HG02973 (cell line): Measurements from ENCODE around the gene AREG.
A peak's percentile ranks its signal among the peaks of the same experiment; 100 is the strongest.

ENCODE experiments used
- ATAC-seq: cut with Tn5 transposase; IDR thresholded peaks from one replicate; pipeline ENCODE4 v1.9.1; 2021; ENCODE audit warnings: moderate library complexity; ENCODE audit not compliant: unreplicated experiment

Gene AREG

GRCh38 chr4:74431113-74431826, 13.7 kb upstream of the AREG start:
- ATAC-seq, result peak; percentile 60

DNA sequence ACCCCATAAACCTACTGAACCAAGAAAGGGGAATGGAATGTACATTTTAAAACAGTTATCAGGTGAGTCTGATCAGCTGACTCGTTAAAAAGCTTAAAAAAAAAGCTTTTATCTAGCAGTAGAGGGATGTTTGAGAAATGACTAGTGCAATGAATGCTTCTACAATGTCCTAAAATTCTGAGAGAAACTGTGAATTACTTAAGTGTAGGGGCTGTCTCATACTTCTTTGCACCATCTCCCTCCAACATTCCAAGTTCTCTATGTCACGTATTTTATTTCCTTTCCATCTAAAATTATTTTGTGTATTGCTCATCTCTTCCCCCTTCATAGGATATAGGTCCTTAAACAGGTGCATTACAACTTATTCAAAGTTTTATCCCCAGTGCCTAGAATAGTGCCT, 11.9 kb upstream of the AREG start:
- no peak for ATAC-seq

- no peak for ATAC-seq
Measured at GRCh38 chr4:74433541-74434172, 11.3 kb upstream of the AREG start.

- no peak for ATAC-seq
Measured at GRCh38 chr4:74435296-74435695, 9.6 kb upstream of the AREG start.

GRCh38 chr4:74437866-74438265, 7.1 kb upstream of the AREG start:
- ATAC-seq, result no peak

GRCh38 chr4:74438661-74439060, 6.3 kb upstream of the AREG start:
- no peak for ATAC-seq

DNA sequence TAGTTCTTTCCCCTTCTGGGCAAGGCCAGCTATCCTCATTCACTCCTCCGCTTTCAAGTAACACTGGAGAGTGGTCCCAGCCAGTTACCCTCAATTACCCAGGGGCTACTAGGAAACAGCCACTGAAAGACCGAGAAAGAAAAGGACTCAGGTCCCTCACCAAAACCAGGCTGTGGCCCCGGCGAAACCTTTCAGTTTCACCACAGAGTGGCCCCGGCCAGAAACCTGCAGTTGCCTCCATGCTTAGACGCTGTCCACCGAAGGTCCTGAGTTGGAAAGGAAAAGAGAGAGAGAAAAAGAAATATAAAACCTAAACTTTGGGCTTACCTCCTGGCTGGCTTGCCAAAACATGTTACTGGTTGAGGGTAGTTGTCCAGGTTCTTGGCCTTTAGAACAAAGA, 5.0 kb upstream of the AREG start:
- no peak for ATAC-seq

DNA sequence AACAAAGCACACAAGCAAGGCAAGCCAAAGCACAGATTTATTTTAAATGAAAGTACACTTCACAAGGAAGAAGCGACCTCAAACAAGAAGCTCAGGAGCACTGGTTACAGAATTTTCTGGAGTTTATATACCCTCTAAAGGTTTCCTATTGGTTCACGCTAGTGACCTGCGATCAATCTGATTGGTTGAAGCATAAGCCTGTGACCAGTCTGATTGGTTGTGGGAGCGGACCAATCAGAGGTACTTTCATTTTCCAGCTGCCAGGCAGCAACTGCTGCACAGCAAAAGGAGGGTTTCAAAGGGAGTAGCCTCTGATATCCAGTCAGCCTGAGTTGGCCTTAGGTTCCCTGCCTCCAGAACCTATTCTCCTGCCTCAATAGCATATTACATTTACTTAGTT, 4.6 kb upstream of the AREG start:
- ATAC-seq, result no peak

DNA sequence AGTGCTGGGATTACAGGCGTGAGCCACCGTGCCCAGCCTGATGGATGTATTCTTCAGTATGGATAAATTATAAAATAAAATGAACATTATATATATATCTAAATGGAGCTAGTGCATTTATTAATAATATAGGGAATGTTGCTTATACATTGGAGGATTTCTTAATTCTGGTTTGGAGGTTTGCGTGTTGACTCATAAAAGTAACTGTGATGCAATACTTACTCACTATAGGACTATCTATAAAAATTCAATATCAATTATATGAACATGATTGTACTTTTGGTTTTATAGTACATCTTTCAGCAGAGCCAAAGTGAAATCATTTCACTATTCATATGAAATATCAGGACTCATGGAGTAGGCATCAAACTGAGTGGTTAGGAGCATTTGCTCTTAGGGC, 3.2 kb upstream of the AREG start:
- ATAC-seq, result no peak

DNA sequence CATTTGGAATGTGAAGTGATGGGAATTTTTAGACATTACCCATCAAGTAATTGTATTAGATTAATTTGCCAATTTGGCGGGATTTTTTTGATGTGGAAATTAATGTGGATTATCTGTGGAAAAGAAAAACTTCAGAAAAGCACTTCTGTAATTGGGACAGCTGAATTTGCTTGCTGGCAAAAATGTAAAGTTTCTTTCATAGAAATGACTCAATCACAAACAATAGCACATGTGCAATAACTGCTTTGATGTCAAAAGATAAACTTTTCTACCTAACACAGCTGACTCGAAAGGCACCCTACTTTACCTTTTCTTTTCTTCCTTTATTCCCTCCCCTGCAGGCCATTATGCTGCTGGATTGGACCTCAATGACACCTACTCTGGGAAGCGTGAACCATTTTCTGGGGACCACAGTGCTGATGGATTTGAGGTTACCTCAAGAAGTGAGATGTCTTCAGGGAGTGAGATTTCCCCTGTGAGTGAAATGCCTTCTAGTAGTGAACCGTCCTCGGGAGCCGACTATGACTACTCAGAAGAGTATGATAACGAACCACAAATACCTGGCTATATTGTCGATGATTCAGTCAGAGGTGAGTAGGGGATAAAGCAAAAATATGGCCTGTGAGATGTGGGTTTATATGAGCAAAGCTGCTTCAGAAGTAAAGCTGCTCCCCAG, 1.4 kb downstream of the AREG start:
- no peak for ATAC-seq

- no peak for ATAC-seq
Measured at GRCh38 chr4:74446896-74447295, 2.0 kb downstream of the AREG start.

GRCh38 chr4:74447636-74448233, 2.8 kb downstream of the AREG start:
- ATAC-seq, result no peak

- no peak for ATAC-seq
Measured at GRCh38 chr4:74449571-74450297, 4.8 kb downstream of the AREG start.

GRCh38 chr4:74450298-74450683, 5.4 kb downstream of the AREG start:
- ATAC-seq, result no peak

GRCh38 chr4:74451214-74451661, 6.3 kb downstream of the AREG start:
- no peak for ATAC-seq

- ATAC-seq, result no peak
Measured at GRCh38 chr4:74453037-74453635, 8.2 kb downstream of the AREG start.

GRCh38 chr4:74453829-74454742, 9.2 kb downstream of the AREG start:
- ATAC-seq, result no peak

- no peak for ATAC-seq
Measured at GRCh38 chr4:74455361-74456055, 10.6 kb downstream of the AREG start.
